SKM-1 treated with dmso at 0.1 percent for 144 hours (cell line): ENCODE data around the gene BRICD5.
A peak's percentile ranks its signal among the peaks of the same experiment; 100 is the strongest.
"Not testable (repeated sequence)": the region's sequence is repeated elsewhere in the genome, so short reads cannot be mapped to it uniquely, and the experiment has no call there.

Experiments used
- DNase-seq: peaks from one replicate; lab custom pipeline; 2025; ENCODE audit not compliant: unreplicated experiment; lab: John Stamatoyannopoulos, UW

BRICD5 gene

DNA sequence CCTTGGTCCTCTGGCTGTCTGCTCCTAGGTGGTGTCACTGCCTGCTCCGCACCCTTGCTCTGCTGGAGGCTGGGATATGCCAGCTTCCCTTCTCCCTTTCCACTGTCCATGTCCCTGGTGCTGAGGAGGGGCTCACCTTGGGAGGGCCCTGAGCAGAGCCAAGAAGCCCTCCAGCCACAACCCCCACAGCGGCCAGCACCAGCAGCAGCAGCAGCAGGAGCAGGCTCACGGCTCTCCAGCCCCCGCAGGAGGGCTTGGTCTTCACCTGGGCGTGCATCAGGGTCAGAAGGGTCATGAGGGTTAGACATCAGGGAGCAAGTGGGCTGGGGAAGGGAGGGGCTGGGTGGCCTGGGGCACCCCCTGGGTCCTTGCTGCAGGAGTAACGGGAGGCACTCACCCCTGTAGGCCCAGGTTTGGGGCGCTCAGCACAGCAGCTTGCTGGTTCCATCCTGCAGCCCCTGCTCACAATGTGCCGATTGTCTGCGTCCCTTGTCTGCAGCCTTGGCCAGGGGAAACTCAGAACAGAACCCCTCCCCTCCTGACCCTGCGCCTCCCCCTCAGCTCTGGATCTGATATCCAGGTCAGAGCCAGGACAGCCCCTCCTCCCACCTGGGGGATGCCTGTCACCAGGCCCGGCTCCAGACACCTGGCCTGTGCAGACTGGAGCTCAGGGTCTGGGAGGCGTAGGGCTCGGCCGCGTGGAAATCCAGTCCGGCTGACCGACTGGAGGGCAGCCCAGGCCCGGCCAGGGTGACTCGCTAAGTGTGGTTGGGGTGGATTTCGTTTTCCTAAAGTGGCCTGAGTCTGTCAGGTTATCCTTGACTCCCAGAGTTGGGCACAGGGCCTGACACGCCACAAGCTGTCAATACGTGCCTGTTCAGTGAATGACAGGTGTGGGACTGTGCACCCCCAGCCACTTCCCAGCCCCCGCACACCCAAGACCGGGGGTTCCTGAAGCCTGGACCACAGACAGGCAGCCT, at the start of gene BRICD5:
BRICD5 (minus strand) TSS at position 478 of the 980 bp plus-strand sequence; CDS start at position 448, 30 bp downstream.
- no peak for DNase-seq

DNA sequence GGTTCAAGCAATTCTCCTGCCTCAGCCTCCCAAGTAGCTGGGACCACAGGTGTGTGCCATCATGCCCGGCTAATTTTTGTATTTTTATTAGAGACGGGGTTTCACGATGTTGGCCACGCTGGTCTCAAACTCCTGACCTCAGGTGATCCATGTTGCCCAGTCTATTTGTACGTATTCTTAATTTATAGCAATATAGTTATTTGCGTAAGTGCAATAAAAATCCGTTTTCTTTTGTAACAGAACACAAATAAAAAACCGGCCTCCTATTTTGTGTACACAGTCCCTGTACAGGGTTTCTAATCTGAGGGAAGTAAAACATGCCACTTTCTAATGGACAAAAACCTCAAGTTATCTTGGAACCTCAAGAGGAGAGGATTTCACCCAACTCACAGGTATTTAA, 49.6 kb upstream of the BRICD5 start:
- no peak for DNase-seq

DNA sequence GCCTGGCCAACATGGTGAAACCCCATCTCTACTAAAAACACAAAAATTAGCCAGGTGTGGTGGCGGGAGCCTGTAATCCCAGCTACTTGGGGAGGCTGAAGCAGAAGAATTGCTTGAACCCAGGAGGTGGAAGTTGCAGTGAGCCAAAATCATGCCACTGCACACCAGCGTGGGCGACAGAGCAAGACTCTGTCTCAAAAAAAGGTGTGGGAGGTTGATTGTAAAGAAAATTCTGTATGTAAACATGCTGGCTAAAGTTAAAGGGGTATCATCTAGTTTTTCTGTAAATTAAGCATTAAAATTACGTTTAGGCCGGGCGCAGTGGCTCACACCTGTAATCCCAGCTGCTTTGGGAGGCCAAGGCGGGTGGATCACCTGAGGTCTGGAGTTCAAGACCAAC, 47.9 kb upstream of the BRICD5 start:
- DNase-seq = not testable (repeated sequence)

DNA sequence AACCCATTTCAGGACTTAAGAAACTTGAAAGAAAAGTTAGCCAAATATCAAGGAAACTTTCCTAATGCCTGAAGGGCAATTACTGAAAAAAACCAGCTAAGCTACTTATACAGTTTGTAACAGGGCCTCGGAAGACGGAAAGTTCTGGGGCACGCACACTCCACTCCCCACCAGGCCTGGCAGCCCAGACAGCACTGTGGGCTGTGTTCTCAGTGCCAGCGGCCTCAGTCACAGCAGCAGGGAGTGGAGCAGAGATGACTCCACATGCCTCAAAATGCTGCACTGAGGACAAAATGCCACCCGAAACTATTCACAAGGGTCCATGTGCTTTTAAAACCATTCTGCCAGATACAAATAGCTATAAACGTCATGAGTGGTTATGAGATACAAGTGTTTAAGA, 47.1 kb upstream of the BRICD5 start:
- no peak for DNase-seq

DNA sequence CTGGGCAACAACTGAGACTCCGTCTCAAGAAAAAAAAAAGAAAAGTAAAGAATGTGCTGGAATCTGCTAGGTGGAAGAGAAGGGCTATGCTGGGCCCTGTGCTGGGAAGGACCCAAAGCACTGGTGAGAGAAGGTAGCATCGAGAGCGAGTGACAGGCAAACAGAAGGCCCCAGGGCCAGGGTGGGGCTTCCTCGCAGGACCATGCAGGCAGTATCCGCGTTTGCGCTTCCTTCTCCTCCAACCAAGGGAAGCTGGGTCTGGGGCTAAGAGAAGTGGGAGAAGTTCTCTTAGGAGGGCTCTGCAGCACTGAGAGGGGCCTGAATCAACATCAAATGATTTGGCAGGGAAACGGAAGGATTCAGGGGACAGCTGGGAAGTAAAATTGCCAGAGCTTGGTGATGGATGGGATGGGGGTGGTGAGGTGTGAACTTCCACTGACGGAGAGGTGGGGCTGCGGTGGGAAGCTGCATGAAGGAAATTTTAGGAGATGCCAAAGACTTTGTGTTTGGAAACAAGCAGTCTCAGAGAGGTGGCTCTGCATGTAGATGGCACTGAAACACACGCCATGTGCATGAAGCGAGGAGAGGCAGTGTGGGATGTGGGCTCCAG, 46.0 kb upstream of the BRICD5 start:
- no peak for DNase-seq

DNA sequence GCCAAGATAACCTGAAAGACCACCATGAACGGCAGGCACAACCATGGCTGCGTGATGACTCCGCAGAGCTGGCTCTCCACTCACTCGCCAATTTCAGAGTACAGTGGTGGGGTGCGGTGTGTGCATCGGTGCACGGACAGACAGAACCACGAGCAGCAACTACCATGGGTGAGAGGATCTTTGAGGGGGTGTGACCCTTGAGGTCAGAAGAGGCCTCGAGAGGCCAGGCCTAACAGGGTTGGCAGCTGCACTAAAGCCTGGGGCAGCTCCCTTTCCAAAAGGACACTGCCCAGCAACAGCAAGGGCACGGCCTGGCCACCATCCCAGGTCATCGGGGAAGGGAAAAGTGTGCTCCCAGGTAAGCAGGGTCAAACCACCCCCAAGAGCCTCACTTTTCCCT, 42.6 kb upstream of the BRICD5 start:
- no peak for DNase-seq

DNA sequence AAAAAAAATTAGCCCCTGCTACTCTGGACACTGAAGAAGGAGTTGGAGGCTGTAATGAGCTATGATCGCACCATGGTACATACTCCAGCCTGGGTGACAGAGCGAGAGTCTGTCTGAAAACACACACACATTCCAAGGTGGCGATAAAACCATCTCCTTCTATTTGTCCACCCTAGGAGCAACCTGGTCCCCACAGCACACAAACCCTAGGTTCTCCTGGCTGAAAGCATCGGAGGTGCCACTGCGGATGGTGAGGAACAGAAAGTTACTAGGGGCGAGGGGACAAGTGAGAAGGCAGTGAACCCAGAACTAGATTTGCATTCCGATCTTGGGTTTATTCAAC, 42.1 kb upstream of the BRICD5 start:
- DNase-seq = no peak

DNA sequence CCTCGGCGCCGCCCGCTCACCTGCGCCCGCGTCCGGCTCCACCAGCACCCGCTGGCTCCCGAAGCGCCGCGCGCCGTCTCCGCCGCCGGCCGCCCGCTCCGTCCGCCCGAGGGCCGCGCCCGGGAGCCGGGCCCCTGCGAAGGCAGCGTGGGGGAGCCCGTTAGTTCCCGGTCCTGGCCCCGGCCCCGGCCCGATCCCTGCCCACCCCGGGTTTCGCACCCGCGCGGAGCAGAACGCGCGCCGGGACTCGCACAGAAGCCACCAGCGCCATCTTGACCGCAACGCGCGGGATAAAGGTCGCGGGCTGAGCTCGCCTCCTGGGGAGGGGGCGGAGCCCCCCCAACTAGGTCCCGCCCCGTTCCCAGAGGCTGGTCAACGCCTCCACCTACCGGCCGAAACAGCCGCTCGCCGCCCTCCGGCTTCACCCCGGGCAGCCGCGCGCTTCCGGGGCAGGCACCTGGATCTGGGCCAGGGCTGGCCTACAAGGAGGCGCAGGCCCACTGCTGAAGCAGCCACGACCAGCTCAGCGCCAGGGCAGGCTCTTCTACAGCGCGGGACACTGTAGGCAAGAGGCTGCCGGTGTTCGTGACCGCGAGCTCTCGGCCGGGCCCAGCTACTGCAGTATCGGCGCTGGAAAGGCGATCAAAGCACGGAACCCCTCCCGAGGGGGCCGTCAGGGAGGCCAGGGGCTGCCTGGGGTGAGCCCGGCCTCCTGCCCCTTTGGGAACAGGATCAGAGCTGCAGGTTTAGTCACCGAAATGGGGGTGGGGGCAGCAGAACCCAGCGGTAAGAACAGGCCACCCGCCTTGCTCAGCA, 40.8 kb upstream of the BRICD5 start, which contains the start of gene ECI1:
ECI1 (minus strand) TSS at position 292 of the 816 bp plus-strand sequence; CDS start at position 271, 21 bp downstream.
- peak; percentile 85 for DNase-seq

DNA sequence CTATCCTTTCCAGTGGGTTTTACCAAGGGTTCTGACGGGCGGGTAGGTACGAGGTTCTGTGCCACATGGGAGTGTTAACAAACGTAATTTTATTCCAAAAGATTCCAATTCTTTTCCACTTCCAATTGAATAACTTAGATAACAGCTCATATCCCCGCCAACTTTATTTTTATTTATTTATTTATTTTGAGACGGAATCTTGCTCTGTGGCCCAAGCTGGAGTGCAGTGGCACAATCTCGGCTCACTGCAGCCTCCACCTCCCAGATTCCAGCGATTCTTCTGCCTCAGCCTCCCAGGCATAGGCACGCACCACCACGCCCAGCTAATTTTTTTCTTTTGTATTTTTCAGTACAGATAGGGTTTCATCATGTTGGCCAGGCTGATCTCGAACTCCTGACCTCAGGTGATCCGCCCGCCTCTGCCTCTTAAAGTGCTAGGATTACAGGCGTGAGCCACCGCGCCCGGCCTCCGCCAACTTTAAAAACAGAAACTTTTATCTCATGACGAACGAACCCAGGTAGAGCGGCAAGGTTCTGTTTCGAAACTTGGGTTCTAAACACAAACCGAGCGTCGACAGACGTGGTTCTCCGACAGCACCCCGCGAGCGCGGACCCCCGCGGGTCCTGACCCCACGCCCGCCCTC, 40.1 kb upstream of the BRICD5 start:
- no peak for DNase-seq

DNA sequence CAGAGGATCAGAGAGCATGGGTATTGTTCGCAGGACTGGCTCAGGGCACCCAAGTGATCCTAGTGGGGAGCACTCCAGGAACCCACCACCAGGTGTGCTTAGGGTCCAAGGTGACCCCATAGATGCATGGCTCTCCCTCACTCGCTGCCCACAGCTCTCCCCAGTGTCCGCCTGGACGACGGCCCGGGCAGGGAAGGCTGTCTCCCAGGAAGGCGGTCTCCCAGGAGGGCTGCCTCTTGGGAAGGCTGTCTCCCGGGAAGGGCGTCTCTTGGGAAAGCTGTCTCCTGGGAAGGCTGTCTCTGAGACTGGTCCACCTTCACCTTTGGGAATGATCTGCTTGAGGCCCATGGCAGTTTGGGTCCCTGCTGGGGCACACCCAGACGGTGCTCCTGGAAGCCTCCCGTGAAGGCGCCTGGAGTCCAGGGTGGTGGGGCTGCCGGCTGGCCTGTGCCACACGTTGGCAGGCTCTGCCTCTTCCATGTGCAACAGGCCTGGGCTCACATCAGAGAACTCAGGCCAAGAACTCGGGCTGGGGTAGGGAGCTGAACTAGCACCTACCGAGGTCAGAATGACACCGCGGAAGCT, 35.7 kb upstream of the BRICD5 start:
- no peak for DNase-seq

DNA sequence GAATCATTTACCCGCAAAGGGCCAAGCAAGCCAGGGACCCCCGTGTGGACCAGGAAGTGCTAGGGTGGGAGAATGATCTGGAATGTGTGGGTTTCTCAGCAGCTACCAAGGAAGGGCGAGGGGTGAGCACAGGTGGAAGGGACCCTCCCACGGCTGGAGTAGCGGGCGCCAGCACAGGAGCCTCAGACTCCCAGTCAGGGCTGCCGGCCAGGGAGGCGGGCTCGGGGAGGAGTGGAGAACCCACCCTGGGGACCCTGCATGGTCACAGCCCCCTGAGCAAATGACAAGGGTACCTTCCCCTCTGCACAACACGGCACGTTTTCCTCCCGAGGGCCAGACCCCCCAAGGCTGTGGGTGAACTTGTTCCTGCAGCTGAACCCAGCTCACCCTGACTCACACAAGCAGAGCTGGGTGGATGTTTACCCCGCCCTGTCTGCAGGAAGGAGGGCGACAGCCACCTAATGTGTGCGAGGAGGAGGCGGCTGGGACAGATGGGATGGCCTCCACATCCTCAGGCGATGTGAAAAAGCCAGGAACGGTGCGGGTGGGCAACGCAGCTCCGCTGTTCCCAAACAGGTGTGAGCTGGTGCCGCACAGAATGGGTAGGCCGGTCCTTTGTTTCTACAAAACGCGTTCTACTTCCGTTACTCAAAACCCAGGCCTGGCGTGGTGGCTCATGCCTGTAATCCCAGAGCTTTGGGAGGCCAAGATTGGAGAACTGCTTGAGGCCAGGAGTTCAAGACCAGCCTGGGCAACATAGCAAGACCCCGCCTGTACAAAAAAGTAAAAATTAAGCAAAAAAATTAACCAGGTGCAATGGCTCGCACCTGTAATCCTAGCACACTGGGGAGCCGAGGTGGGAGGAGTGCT, 34.5 kb upstream of the BRICD5 start:
- DNase-seq = no peak

DNA sequence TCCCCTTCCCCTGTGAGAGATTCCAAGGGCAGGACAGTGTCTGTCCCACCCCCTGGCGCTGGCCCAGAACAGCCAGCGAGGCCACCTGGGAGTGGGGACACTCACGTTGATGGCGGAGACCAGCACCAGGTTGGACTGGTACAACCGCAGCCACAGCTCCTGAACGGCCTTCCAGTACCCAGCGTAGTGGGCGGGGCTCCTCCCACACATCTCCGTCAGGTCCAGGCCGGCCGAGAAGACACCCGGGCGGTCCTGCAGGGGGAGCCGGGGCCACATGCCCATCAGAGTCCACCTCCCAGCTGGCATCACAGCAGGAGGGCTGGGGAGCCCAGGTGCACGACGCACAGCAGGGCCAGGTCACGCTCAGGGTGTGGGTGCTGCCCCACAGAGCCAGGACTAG, 33.6 kb upstream of the BRICD5 start:
- no peak for DNase-seq

DNA sequence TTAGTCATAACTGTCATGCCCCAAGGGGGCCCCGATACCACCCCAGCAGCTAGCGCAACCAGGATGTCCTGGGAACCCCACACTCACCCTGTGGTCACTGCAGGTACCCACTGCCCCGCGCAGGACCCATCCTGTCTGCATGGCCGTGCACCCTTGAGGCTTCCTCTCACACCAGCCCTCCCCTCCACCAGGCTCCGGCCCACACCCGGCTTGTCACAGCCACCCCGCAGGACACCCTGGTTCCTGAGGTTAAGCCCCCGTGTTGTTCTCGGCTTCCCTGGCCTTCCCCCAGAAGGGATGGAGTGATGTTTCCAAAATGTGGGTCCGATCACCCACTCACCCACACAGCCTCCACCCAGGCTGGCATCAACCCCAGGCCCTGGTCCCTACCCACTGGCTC, 33.1 kb upstream of the BRICD5 start:
- DNase-seq = no peak

DNA sequence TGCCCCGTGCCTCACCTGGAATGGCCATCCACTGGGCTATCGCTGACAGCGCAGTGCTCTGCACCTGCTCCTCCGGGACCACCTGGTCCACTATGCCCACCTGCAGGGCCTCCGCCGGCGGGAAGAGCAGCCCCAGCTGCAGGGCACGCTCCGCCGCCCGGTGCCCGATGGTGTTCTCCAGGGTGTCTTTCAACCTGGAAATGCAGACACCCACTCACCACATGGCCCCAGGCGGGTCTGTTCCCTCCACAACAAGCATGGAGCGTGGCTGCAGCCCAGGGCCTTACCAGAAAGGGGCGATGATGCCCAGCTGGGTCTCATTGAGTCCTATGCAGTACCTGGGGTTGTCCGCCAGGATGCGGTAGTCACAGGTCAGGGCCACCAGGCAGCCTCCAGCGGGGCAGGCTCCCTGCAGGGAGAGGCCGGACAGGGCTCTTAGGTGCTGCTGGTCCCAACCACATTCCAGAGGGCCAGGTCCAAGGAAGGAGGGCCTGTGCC, 32.4 kb upstream of the BRICD5 start:
- DNase-seq = peak; percentile 30

DNA sequence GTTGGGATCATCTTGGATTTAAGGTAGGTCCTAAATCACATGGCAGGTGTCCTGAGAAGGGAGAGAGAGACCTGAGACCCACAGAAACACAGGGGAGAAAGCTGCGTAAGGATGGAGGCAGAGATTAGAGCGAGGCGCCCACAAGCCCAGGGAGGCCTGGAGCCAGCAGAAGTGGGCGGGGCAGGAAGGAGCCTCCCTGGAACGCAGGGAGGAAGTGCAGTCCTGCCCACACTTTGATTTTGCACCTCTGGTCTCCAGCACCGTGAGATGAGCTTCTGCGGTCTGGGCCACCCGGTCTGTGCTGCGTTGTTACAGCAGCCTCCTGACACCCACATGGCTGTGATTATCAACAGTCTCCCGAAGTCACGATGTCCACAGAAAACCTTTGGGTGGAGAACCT, 31.9 kb upstream of the BRICD5 start:
- DNase-seq = no peak

DNA sequence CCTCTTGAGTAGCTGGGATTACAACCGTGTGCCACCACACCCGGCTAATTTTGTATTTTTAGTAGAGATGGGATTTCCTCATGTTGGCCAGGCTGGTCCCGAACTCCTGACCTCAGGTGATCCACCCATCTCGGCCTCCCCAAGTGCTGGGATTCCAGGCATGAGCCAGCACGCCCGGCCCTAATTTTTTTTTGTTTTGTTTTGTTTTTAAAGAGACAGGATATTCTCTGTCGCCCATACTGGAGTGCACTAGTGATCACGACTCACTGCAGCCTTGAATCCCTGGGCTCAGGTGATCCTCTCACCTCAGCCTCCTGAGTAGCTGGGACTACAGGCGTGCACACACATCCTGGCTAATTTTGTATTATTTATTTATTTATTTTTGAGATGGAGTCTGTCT, 29.7 kb upstream of the BRICD5 start:
- not testable (repeated sequence) for DNase-seq

DNA sequence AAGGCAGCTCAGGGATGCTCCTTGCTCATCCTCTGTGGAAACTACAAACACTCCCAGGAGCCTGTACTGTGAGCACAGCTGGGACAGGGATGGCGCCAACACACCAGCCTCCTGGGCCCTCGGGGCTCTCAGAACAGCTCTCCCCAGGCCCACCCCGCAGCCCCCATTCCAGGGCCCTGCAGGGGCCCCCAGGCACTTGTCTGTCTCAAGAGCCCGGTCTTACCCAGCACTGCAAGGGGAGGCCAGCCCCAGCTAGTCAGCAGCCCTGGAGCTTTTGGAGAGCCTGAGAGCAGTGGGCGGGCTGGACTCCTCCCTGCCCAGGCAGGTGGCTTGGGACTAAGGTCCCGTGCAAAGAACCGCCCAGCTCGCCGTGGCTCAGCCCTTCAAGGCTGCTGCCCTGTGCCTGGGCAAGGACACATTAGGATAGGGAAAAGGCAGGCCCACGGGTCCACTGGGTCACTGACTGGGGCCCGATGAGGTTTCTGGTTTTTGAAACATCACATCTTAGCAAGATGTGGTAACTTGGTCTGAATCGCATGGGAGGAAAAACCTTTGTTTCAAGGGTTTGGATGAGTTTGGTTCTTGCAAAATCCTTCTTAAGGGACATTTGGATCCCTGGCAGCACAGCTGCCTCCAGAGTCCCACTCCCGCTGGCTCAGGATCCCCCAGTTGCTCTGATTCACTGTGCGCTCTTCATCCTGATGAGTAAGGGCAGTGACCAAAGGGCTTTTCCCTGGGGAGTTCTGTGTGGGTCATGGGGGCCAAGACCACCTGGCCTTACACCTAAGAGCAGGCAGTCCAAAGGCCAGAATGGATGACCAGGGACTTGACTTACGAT, 28.4 kb upstream of the BRICD5 start:
- no peak for DNase-seq

DNA sequence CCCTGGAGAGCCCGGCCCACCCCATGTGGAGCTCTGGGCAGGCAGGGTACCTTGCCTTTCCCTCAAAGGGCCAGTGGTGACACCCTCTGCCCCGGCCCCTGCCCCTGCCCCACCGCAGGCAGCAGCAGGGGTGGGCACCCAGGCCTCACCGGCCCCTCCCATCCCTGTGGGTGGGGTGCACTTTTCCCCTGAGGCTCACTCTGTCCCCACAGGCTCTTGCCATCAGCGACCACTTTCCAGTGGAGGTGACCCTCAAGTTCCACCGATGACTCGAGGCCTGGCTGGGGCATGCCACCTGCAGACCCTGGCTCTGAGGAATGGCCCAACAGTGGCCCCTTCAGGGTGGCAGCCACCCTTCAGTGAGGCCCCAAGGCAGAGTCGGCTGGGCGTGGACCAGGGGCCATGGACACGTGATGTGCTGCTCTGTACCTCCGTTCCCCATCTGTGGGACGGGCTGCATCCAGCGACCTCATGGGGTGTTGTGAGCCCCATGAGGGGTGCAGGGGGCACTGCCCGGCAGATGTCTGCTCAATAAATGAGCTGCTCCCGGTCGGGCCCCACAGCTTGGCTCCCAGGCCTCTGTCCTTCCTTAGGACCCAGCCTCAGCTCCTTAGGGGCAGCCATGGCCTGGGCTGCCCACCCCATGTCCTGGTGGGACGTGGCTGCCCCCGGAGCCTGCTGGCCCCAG, 27.6 kb upstream of the BRICD5 start:
- DNase-seq = no peak
